ENCODE results near the gene MAP3K10. TPM values are rescaled to one million over a fixed set of nuclear protein-coding genes. Genes with fewer than 3 reads are reported as not detected.
A peak's percentile ranks its signal among the peaks of the same experiment; 100 is the strongest.

Gene MAP3K10
- total RNA-seq, 1 experiment from 2014 or later = 11.8 TPM

- TF ChIP-seq CTCF (IDR thresholded peaks at IDR 0.05; ENCODE audit: insufficient read depth in 1 of 2, low read depth in 1 of 2, low read length in 1 of 2, severe bottlenecking in 1 of 2, unreplicated experiment in 1 of 2) = no peak
Observed at GRCh38 chr19:40216777-40217026, 25.5 kb downstream of the MAP3K10 start.

GRCh38 chr19:40217027-40217810 lies 26.0 kb downstream of the MAP3K10 start:
- no peaks in the 10 kb centered on the region for H3K4me1 ChIP-seq
- no peaks in the 10 kb centered on the region for H3K27me3 ChIP-seq (replicated peaks; ENCODE audit: control insufficient read depth, insufficient read depth, low read length)
- DNase-seq = peak; percentile 93 to 94
- Mint-ChIP-seq H3K4me3 (ENCODE audit: unreplicated experiment) (peak overlapping the region; percentile 73), H3K9me3 (ENCODE audit: unreplicated experiment) (peaks cover 8% of the 10 kb centered on the region), H3K36me3 (ENCODE audit: insufficient read depth, unreplicated experiment) (peaks cover 10% of the 10 kb centered on the region), H3K4me1 (ENCODE audit: low read depth, unreplicated experiment) (peaks cover 10% of the 10 kb centered on the region), H3K27me3 (ENCODE audit: insufficient read depth, unreplicated experiment) (peaks cover 3% of the 10 kb centered on the region), H3K27ac (ENCODE audit: unreplicated experiment) (peak overlapping the region; percentile 1)
- BruUV-seq (replicated peaks) = no TSS peak
- no peaks in the 10 kb centered on the region for H3K9me3 ChIP-seq
- H3K4me3 ChIP-seq (ENCODE audit: low read depth, low read length) = peak overlapping the region; percentile 32
- POLR2A ChIA-PET = interaction anchor here (0.5 to 0.6 kb wide), 2 partner anchors 203 to 781 kb away, joined by 4 to 5 read pairs; partner anchors contain the start of gene RPS16
- CTCF ChIA-PET = interaction anchor here (1.0 to 2.1 kb wide), 6 partner anchors 11 to 126 kb away, joined by 3 to 7 read pairs (median 4); partner anchors contain the start of gene ZNF780A
- intact Hi-C loops (cut with micrococcal nuclease; ENCODE audit: unreplicated experiment) = no loop called here
- no peaks in the 10 kb centered on the region for H3K36me3 ChIP-seq (ENCODE audit: control insufficient read depth, insufficient read depth, low read length)
- peak; percentile 68 to 93 for TF ChIP-seq CTCF (IDR thresholded peaks at IDR 0.05; ENCODE audit: insufficient read depth in 1 of 2, low read depth in 1 of 2, low read length in 1 of 2, severe bottlenecking in 1 of 2, unreplicated experiment in 1 of 2)

More at GRCh38 chr19:40216777-40217026, 25.5 kb downstream of the MAP3K10 start:
- ChIA-PET POLR2A (interaction anchor here (0.5 to 0.6 kb wide), 2 partner anchors 204 to 781 kb away, joined by 4 to 5 read pairs; partner anchors contain the start of gene RPS16), CTCF (interaction anchor here (1.2 to 2.1 kb wide), 3 partner anchors 13 to 126 kb away, joined by 3 to 7 read pairs (median 3); partner anchors contain the start of gene ZNF780A)
- Histone ChIP-seq H3K36me3 (ENCODE audit: control insufficient read depth, insufficient read depth, low read length) (no peaks in the 10 kb centered on the region), H3K4me1 (no peaks in the 10 kb centered on the region), H3K9me3 (no peaks in the 10 kb centered on the region), H3K27me3 (replicated peaks; ENCODE audit: control insufficient read depth, insufficient read depth, low read length) (no peaks in the 10 kb centered on the region), H3K4me3 (ENCODE audit: low read depth, low read length) (peak overlapping the region; percentile 32)
- Mint-ChIP-seq H3K27ac (ENCODE audit: unreplicated experiment) (peak overlapping the region; percentile 1), H3K4me3 (ENCODE audit: unreplicated experiment) (peak overlapping the region; percentile 73), H3K9me3 (ENCODE audit: unreplicated experiment) (peaks cover 2% of the 10 kb centered on the region), H3K4me1 (ENCODE audit: low read depth, unreplicated experiment) (peaks cover 10% of the 10 kb centered on the region), H3K36me3 (ENCODE audit: insufficient read depth, unreplicated experiment) (peaks cover 4% of the 10 kb centered on the region), H3K27me3 (ENCODE audit: insufficient read depth, unreplicated experiment) (no peaks in the 10 kb centered on the region)
- no peak for DNase-seq
- intact Hi-C loops (cut with micrococcal nuclease; ENCODE audit: unreplicated experiment) = no loop called here
- no TSS peak for BruUV-seq (replicated peaks)

DNA sequence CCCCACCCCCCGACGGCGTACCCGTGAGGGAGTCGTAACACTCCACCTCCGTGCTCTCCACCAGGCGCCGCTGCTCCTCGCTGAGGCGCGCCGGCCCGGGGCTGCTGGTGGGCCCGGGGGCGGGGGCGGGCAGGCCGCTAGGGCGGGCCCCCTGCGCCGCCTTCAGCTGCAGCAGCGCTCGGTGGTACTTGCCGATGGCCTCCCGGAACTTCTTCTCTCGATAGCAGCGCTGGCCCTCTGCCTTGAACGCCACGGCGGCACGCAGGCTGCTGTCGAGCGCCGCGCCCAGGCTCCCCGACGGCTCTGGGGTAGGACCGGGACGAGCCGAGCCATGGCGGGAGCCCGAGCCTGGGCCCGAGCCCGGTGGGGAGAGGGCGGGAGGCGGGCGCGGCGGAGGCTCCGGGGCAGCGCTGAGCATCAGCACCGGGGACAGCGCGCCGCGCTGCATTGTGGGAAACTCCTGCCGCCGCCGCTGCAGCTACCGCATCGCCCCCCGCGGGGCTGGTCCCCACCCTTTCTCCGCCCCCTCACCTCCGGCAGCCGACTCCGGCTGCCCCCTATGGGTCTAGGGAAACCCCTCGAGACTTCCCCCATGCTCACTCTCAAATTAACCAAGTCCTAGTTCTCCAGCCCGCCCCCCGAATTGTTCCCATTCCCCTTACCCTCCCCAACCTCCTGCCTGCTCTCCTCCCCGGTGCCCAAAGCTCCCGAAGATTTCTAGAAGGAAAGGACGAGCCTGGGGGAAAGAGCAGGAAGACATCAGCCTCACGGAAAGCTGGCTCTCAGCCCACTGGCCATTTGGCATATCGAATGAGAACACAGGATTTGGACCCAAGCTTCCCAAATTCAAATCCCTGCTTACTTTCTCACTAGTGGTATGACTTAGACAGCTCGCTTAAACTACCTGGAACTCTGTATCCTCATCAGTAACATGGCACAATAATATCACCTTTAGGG lies 27.0 kb downstream of the MAP3K10 start, which contains the start of gene TTC9B:
TSS of gene TTC9B (minus strand) at position 451 of the 957 bp plus-strand sequence. CDS start at position 448, 3 bp downstream.
- intact Hi-C loops (cut with micrococcal nuclease; ENCODE audit: unreplicated experiment) = no loop called here

More for the DNA sequence above, 27.0 kb downstream of the MAP3K10 start, which contains the start of gene TTC9B:
- no TSS peak for BruUV-seq (replicated peaks)
- no peaks in the 10 kb centered on the region for H3K4me1 ChIP-seq
- peaks cover 10% of the 10 kb centered on the region for H3K4me1 Mint-ChIP-seq (ENCODE audit: low read depth, unreplicated experiment)
- H3K4me3 ChIP-seq (ENCODE audit: low read depth, low read length) = peak within 1 kb of the TSS; percentile 32
- no peaks in the 10 kb centered on the region for H3K27me3 ChIP-seq (replicated peaks; ENCODE audit: control insufficient read depth, insufficient read depth, low read length)
- CTCF ChIA-PET = interaction anchor here (0.6 to 2.1 kb wide), 9 partner anchors 10 to 165 kb away, joined by 3 to 7 read pairs (median 4); partner anchors contain the start of gene ZNF780A
- peak within 1 kb of the TSS; percentile 1 for H3K27ac Mint-ChIP-seq (ENCODE audit: unreplicated experiment)
- H3K27me3 Mint-ChIP-seq (ENCODE audit: insufficient read depth, unreplicated experiment) = peaks cover 3% of the 10 kb centered on the region
- no peak for DNase-seq
- no peak for TF ChIP-seq CTCF (IDR thresholded peaks at IDR 0.05; ENCODE audit: insufficient read depth in 1 of 2, low read depth in 1 of 2, low read length in 1 of 2, severe bottlenecking in 1 of 2, unreplicated experiment in 1 of 2)
- peak within 1 kb of the TSS; percentile 73 for H3K4me3 Mint-ChIP-seq (ENCODE audit: unreplicated experiment)
- H3K36me3 ChIP-seq (ENCODE audit: control insufficient read depth, insufficient read depth, low read length) = no peaks in the 10 kb centered on the region
- peaks cover 10% of the 10 kb centered on the region for H3K9me3 Mint-ChIP-seq (ENCODE audit: unreplicated experiment)
- no peaks in the 10 kb centered on the region for H3K9me3 ChIP-seq
- POLR2A ChIA-PET = no interaction called here
- H3K36me3 Mint-ChIP-seq (ENCODE audit: insufficient read depth, unreplicated experiment) = peaks cover 11% of the 10 kb centered on the region

Data from Caco-2 (cell line).